K562 (cell line): ENCODE data around the gene MYO5C. TPM values are rescaled to one million over a fixed set of nuclear protein-coding genes. Genes with fewer than 3 reads are reported as not detected.
A peak's percentile ranks its signal among the peaks of the same experiment; 100 is the strongest.

Experiments
- ATAC-seq: fragments of 200-7000 bp; cut with Tn5 transposase; 3 replicates; pipeline ENCODE4 v1.9.1; 2020; ENCODE audit warnings: moderate library complexity
- BruUV-seq: library from RNA; stranded (reverse); fragments of 400-500 nt; replicated peaks from 2 replicates; lab custom pipeline; 2021; lab: Mats Ljungman, UMichigan
- CTCF ChIA-PET: fragments of 300-600 bp; formaldehyde crosslinking; extraction: SDS; loops from one replicate; lab custom pipeline; 2021; ENCODE audit warnings: low intra/inter-chr PET ratio; lab: Yijun Ruan, JAX
- POLR2A ChIA-PET: fragments of 300-600, 350-650 bp; sonication (Branson Sonifier 250); formaldehyde crosslinking; extraction: SDS; loops from one replicate; lab custom pipeline; 2021; ENCODE audit warnings: antibody characterized with exemption, inconsistent platforms; lab: Yijun Ruan, JAX
- DNase-seq, 4 experiments: peaks; one replicate each; pipeline versions ENCODE4 v3.0.0 to v3.0.0-alpha.2; 2011 to 2018; ENCODE audit warnings: low spot score in 3 of 4, mixed read lengths in 3 of 4; ENCODE audit errors: extremely low read depth in 1 of 4
- FAIRE-seq: peaks from 2 replicates; lab custom pipeline; 2011; peaks lifted over from hg19 to GRCh38; lab: Jason Lieb, UNC
- H2AFZ ChIP-seq: 2 replicates; pipeline ENCODE4 v1.6.0; 2011; ENCODE audit warnings: low read depth, low read length, control low read depth, inconsistent platforms
- H3K27ac ChIP-seq: fragments of 200-600 bp; 3 replicates; pipeline ENCODE4 v1.8.0; 2011; ENCODE audit warnings: low read depth, mild to moderate bottlenecking, control low read depth, inconsistent platforms, low read length, moderate library complexity, mixed read lengths; ENCODE audit errors: extremely low read depth
- H3K27me3 ChIP-seq, 2 experiments: fragments of 300-600 bp in 1 of 2; 2 replicates in 1 of 2; 3 replicates in 1 of 2; pipeline versions ENCODE4 v1.6.0 to v1.8.0; 2011; ENCODE audit warnings: inconsistent platforms in 2 of 2, low read length in 2 of 2, mild to moderate bottlenecking in 1 of 2, mixed read lengths in 1 of 2, moderate library complexity in 1 of 2; ENCODE audit not compliant: control insufficient read depth in 2 of 2, insufficient read depth in 2 of 2
- H3K36me3 ChIP-seq: fragments of 300-600 bp; 3 replicates; pipeline ENCODE4 v1.8.0; 2011; ENCODE audit warnings: mild to moderate bottlenecking, low read length, inconsistent platforms; ENCODE audit not compliant: control insufficient read depth, insufficient read depth
- H3K4me1 ChIP-seq, 2 experiments: fragments of 200-600 bp in 1 of 2; replicated peaks in 1 of 2; 2 replicates in 1 of 2; 3 replicates in 1 of 2; pipeline versions ENCODE4 v1.5.1 to v1.8.0; 2011; ENCODE audit warnings: inconsistent platforms in 2 of 2, low read length in 2 of 2, mild to moderate bottlenecking in 1 of 2, mixed read lengths in 1 of 2, moderate library complexity in 1 of 2; ENCODE audit not compliant: control insufficient read depth in 2 of 2, insufficient read depth in 2 of 2
- H3K4me2 ChIP-seq: 2 replicates; pipeline ENCODE4 v1.6.1; 2011; ENCODE audit warnings: low read length, control low read depth, inconsistent platforms, mixed read lengths; ENCODE audit not compliant: insufficient read depth
- H3K4me3 ChIP-seq: fragments of 200-600 bp; sonication (generic), shearing (Covaris generic); 2 replicates; pipeline ENCODE4 v1.5.1; 2016; ENCODE audit warnings: control low read depth, inconsistent platforms
- H3K79me2 ChIP-seq: fragments of 200-600 bp; 3 replicates; pipeline ENCODE4 v1.8.0; 2011; ENCODE audit warnings: low read length, inconsistent platforms; ENCODE audit not compliant: control insufficient read depth, insufficient read depth
- H3K9ac ChIP-seq, 2 experiments: 2 replicates each; pipeline versions ENCODE4 v1.6.0 to v1.6.1; 2011; ENCODE audit warnings: low read depth in 2 of 2, low read length in 2 of 2, control low read depth in 1 of 2, inconsistent platforms in 1 of 2, mild to moderate bottlenecking in 1 of 2, mixed read lengths in 1 of 2; ENCODE audit not compliant: insufficient read depth in 1 of 2
- H3K9me1 ChIP-seq: one replicate; pipeline ENCODE4 v1.6.0; 2011; ENCODE audit warnings: inconsistent platforms, mild to moderate bottlenecking, low read length, moderate library complexity; ENCODE audit not compliant: control insufficient read depth, insufficient read depth
- H3K9me3 ChIP-seq: replicated peaks from 2 replicates; pipeline ENCODE4 v1.5.1; 2011; ENCODE audit warnings: low read depth, low read length, inconsistent platforms; ENCODE audit not compliant: control insufficient read depth, insufficient read depth
- H4K20me1 ChIP-seq: replicated peaks from 2 replicates; pipeline ENCODE4 v1.6.1; 2011; ENCODE audit warnings: low read length, inconsistent platforms, mixed read lengths; ENCODE audit not compliant: control insufficient read depth, insufficient read depth
- CBX8 ChIP-seq: fragments of 200-600 bp; sonication (generic); IDR thresholded peaks from 2 replicates; pipeline ENCODE4 v1.6.1; 2012; ENCODE audit warnings: borderline replicate concordance, mixed run types, low read depth, mild to moderate bottlenecking, moderate library complexity, mixed read lengths, low read length, control low read depth, inconsistent platforms; ENCODE audit not compliant: poor library complexity, severe bottlenecking; ENCODE audit errors: extremely low read depth
- PRDM10 ChIP-seq: fragments of 450-650 bp; IDR thresholded peaks from 2 replicates; pipeline ENCODE4 v1.6.1; 2018; ENCODE audit not compliant: partially characterized antibody
- SMAD4 ChIP-seq: fragments of 250-450 bp; sonication (Bioruptor Pico); conservative IDR thresholded peaks from 2 replicates; pipeline ENCODE4 v1.8.0; 2021; ENCODE audit warnings: inconsistent platforms, mild to moderate bottlenecking, moderate library complexity
- TEAD4 ChIP-seq, 2 experiments: sonication (generic) in 1 of 2; formaldehyde crosslinking in 1 of 2; IDR thresholded peaks; 2 replicates each; pipeline versions ENCODE4 v1.6.1 to v1.8.0; 2012 to 2022; ENCODE audit warnings: borderline replicate concordance in 1 of 2, inconsistent platforms in 1 of 2, low read length in 1 of 2, mild to moderate bottlenecking in 1 of 2, missing genetic modification reagents in 1 of 2
- ZBTB34 ChIP-seq: fragments of 250-450 bp; sonication (Bioruptor Pico); IDR thresholded peaks from 2 replicates; pipeline ENCODE4 v1.8.0; 2021; ENCODE audit warnings: mild to moderate bottlenecking, moderate library complexity
- WGBS: fragments of 100-300 bp; shearing (Covaris generic); methylation state at CpG from one replicate; pipeline ENCODE4 v1.1.6; 2016; ENCODE audit warnings: low coverage, mixed read lengths; ENCODE audit not compliant: insufficient coverage; ENCODE audit errors: missing lambda C conversion rate; 5-methylcytosine and 5-hydroxymethylcytosine counted together
- in situ Hi-C: fragments of 300-500 bp; cut with MboI; formaldehyde crosslinking; loops from 4 replicates; pipeline ENCODE4 v1.15.0; 2018; ENCODE audit warnings: inconsistent platforms, mixed read lengths
- intact Hi-C: fragments of 100-400 bp; cut with micrococcal nuclease; formaldehyde crosslinking; loops from 2 replicates; pipeline ENCODE4 v1.14.2; 2022
- polyA plus RNA-seq, 8 experiments: library from polyadenylated mRNA; depleted of rRNA in 4 of 8; stranded (reverse) in 5 of 8; unstranded in 3 of 8; fragments of >200 nt; fragmentation: Nextera tagmentation in 2 of 8; fragmentation: Illumina TruSeq in 1 of 8; extraction: Ambion mirVana in 2 of 8; extraction: Trizol in 1 of 8; gene quantifications; 2 replicates each; pipeline versions ENCODE4 v1.2.1 to v1.2.3, GENCODE V29; 2011 to 2014; ENCODE audit warnings: inconsistent platforms in 1 of 8, missing spikeins in 1 of 8
- total RNA-seq, 7 experiments: library from RNA; depleted of rRNA in 6 of 7; stranded (reverse); fragments of >200 nt in 6 of 7; fragmentation: Illumina TruSeq in 2 of 7; extraction: Trizol in 2 of 7; gene quantifications; 2 replicates each; pipeline versions ENCODE4 v1.2.1 to v1.2.3, GENCODE V29; 2011 to 2021; ENCODE audit warnings: low replicate concordance in 1 of 7

The MYO5C gene
- total and polyA plus RNA-seq, 9 of the 15 experiments (the other 6 are each of a cell fraction or from before 2014, with no cell fraction given) = 0.01 to 0.24 TPM; not detected in 7

GRCh38 chr15:52294881-52295420 is 653 bp downstream of the MYO5C start (continued):
- TF ChIP-seq ZBTB34 (CRISPR knock-in tag) = no peak
- no peak for TF ChIP-seq CBX8

DNA sequence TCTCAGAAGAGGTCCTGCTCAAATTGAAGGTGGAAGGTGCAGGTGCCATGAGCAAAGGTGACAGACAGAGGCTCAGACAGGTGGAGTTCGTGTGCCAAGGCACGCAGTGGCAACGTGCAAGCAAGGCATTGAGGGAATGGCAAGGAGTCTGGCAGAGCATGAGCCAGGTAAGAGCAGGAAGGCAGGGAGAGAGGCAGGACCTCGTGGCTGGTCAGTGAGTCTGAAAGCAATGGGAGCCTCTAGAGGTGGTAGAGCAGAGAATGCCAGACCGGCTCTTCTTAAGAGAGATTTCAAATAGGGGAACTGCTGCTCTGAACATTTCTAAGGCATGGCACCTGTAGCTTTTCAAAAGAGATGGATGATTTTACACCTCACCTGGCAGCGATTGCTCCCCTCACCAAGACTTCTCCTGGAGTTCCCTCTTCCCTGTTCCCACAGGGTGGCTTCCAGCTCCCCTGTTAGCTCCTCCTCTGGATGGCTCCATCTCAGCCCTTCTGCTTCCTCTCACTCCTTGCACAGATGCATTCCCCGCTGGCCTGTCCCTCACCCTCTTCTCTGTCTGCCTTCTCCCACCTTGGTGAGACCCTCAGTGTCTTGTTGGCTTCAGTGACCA is 2.7 kb downstream of the MYO5C start:
- H3K9ac ChIP-seq = no peak overlapping the region
- in situ Hi-C loops = no loop called here
- no TSS peak for BruUV-seq
- FAIRE-seq (no peak), DNase-seq (no peak), ATAC-seq (0 out of 3 replicates have a peak, but pooled peaks have one; percentile 39)
- POLR2A ChIA-PET = no interaction called here
- H4K20me1 ChIP-seq = no peaks in the 10 kb centered on the region
- H3K79me2 ChIP-seq = no peaks in the 10 kb centered on the region
- H3K4me1 ChIP-seq = peaks cover 0 to 9% of the 10 kb centered on the region in 2 experiments; a peak in 2 of 5 replicates
- H3K36me3 ChIP-seq = no peaks in the 10 kb centered on the region
- no peak overlapping the region for H2AFZ ChIP-seq
- TF ChIP-seq TEAD4 (IDR thresholded peaks at IDR 0.05; ENCODE audit: low read length) (no peak), TEAD4 (CRISPR knock-in tag; IDR thresholded peaks at IDR 0.05; ENCODE audit: borderline replicate concordance) (no peak), PRDM10 (peak; percentile 78), SMAD4 (CRISPR knock-in tag) (no peak)
- H3K27me3 ChIP-seq = peaks cover 17 to 47% of the 10 kb centered on the region in 2 experiments; a peak in 3 of 5 replicates
- intact Hi-C loops = no loop called here
- H3K9me3 ChIP-seq = no peaks in the 10 kb centered on the region
- H3K9me1 ChIP-seq = no peaks in the 10 kb centered on the region
- CTCF ChIA-PET = no interaction called here
- H3K4me2 ChIP-seq = no peak overlapping the region
- H3K4me3 ChIP-seq = no peak overlapping the region
- WGBS = 1% methylated on average over 7 of the region's 7 CpGs
- H3K27ac ChIP-seq = no peak overlapping the region
